A673 (cell line): ENCODE results near the gene ATP7A.

Source experiments
- EZH2 ChIP-seq: fragments of 200-600 bp; sonication (generic); IDR thresholded peaks from 2 replicates; pipeline ENCODE4 v1.6.1; 2017; ENCODE audit warnings: borderline replicate concordance, low read depth, mild to moderate bottlenecking, mixed read lengths, antibody characterized with exemption, low read length; ENCODE audit not compliant: poor library complexity, severe bottlenecking
- TF ChIP-seq, protein P1 (sequence below): fragments of 300-800, 200-600 bp; sonication (generic); conservative IDR thresholded peaks from 2 replicates; pipeline ENCODE4 v1.5.1; 2017; ENCODE audit warnings: low read depth, mild to moderate bottlenecking, antibody characterized with exemption, low read length, moderate library complexity, mixed read lengths

DNA sequence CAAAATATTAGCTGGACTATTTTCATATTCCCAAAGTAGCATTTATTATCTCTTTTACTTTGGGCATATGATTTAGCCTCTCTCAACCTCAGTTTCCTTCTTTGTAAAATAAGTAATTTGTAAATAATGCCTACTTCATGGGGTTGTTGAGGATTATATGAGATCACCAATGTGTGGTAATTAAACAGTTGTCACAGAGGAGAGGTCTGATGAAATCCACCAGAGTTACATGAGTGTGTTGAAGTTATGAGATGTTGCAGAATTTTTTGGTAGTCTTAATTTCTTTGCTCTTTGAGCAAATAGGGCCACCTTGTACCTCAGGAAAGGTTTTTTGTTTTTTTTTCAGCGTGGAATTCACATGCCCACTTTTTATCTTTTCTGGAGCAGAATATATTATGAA, 9.8 kb upstream of the ATP7A start:
- no peak for TF ChIP-seq EZH2
- TF ChIP-seq, protein P1, sequence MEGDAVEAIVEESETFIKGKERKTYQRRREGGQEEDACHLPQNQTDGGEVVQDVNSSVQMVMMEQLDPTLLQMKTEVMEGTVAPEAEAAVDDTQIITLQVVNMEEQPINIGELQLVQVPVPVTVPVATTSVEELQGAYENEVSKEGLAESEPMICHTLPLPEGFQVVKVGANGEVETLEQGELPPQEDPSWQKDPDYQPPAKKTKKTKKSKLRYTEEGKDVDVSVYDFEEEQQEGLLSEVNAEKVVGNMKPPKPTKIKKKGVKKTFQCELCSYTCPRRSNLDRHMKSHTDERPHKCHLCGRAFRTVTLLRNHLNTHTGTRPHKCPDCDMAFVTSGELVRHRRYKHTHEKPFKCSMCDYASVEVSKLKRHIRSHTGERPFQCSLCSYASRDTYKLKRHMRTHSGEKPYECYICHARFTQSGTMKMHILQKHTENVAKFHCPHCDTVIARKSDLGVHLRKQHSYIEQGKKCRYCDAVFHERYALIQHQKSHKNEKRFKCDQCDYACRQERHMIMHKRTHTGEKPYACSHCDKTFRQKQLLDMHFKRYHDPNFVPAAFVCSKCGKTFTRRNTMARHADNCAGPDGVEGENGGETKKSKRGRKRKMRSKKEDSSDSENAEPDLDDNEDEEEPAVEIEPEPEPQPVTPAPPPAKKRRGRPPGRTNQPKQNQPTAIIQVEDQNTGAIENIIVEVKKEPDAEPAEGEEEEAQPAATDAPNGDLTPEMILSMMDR, result no peak
